ENCODE measurements around the gene ZNF593OS. TPM values are rescaled to one million over a fixed set of nuclear protein-coding genes. Genes with fewer than 3 reads are reported as not detected.

The ZNF593OS gene
- total RNA-seq, 1 donor, result not detected

GRCh38 chr1:26164861-26165842, 6.5 kb downstream of the ZNF593OS start:
- no peak overlapping the region for H3K4me3 ChIP-seq (ENCODE audit: low read depth, low read length)
- peak; percentile 64 for DNase-seq (ENCODE audit: low read depth)
- TF ChIP-seq CTCF (IDR thresholded peaks at IDR 0.05; ENCODE audit: insufficient read depth, low read depth, low read length), result no peak

- peak; percentile 18 for DNase-seq (ENCODE audit: low read depth)
- TF ChIP-seq CTCF (IDR thresholded peaks at IDR 0.05; ENCODE audit: insufficient read depth, low read depth, low read length), result peak; percentile 30
- peak overlapping the region; percentile 47 for H3K4me3 ChIP-seq (ENCODE audit: low read depth, low read length)
Measured at GRCh38 chr1:26164036-26164860, 7.4 kb downstream of the ZNF593OS start.

GRCh38 chr1:26163684-26164035, 8.0 kb downstream of the ZNF593OS start:
- TF ChIP-seq CTCF (IDR thresholded peaks at IDR 0.05; ENCODE audit: insufficient read depth, low read depth, low read length), result no peak
- DNase-seq (ENCODE audit: low read depth), result no peak
- H3K4me3 ChIP-seq (ENCODE audit: low read depth, low read length), result no peak overlapping the region

DNA sequence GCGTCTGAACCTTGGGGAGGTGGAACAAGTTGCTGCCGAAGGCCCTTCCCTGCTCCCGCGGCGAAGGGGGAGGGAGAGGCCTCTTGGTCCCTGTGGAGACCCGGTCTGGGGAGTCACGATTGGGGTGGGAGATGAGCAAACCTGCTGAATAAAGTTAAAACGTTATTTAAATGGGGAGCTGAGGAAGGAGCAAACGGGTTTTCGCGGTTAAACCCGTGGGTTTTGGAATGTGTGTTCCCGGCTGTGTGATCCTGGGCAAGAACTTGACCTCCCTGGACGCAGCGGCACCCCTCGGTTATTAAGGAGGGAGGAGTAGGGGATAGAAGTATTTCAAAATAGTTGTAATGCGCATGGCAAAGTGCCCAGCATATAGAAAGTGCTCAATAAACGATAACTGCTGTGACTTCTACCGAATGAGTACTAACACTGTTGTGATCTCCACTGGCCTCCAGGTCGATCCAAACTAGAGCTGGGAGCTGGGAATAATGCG, 9.4 kb downstream of the ZNF593OS start:
- DNase-seq (ENCODE audit: low read depth), result no peak
- H3K4me3 ChIP-seq (ENCODE audit: low read depth, low read length), result peak overlapping the region; percentile 48
- TF ChIP-seq CTCF (IDR thresholded peaks at IDR 0.05; ENCODE audit: insufficient read depth, low read depth, low read length), result no peak

DNA sequence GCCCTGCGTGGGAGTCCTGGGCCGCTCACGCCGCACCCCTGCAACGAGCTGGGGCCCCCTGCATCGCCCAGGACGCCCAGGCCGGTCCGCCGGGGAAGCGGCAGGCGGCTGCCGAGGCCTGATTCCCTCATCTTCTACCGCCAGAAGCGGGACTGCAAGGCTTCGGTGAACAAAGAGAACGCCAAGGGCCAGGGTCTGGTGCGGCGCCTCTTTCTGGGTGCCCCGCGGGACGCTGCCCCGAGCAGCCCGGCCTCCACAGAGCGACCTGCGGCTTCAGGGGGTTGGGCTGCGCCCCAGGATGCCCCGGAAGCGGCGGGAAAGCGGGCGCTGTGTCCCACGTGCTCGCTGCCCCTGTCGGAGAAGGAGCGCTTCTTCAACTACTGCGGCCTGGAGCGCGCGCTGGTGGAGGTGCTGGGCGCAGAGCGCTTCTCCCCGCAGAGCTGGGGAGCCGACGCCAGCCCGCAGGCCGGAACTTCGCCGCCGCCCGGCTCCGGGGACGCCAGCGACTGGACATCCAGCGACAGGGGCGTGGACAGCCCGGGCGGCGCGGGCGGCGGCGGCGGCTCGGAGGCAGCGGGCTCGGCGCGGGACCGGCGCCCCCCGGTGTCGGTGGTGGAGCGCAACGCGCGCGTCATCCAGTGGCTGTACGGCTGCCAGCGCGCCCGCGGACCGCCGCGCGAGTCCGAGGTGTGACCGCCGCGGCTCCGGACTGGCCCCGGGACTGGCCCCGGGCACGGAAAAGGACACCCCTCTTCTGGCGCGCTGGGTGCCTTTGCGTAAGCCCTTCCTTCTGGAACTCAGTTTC, 10.0 kb downstream of the ZNF593OS start:
- peak; percentile 45 for DNase-seq (ENCODE audit: low read depth)
- no peak for TF ChIP-seq CTCF (IDR thresholded peaks at IDR 0.05; ENCODE audit: insufficient read depth, low read depth, low read length)
- peak overlapping the region; percentile 48 for H3K4me3 ChIP-seq (ENCODE audit: low read depth, low read length)
